Measurements from ENCODE around the gene GPSM1.

Gene GPSM1

DNA sequence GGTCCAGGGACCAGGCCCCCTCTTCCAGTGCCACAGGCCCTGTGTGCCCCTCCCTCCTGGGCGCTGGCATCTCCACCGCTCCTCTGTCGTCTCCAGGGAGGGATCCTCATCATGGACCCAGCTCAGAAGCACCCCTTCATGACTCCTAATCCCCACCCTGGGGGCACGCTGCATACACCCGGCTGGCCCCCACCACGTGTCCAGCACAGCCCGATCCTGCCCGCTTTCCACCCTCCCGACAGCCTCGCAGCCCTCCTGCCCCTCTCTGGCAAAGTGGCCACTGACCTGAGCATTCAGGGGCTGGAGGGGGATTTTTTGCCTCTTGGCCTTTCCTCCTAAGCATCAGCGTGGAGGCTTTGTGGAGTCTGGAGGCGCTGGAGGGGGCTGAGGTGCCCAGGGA lies 24.8 kb upstream of the GPSM1 start:
- no peak for DNase-seq (ENCODE audit: low read depth, low spot score)
- H3K4me3 ChIP-seq (ENCODE audit: low read length), result no peak overlapping the region

- no peak for DNase-seq (ENCODE audit: low read depth, low spot score)
Observed at GRCh38 chr9:136303066-136303824, 24.1 kb upstream of the GPSM1 start.

GRCh38 chr9:136303825-136304416 lies 23.4 kb upstream of the GPSM1 start, which contains the start of gene CCDC187:
Gene CCDC187 (minus strand): TSS chr9:136304094. CDS start chr9:136303830, 264 bp downstream.
- no peak within 1 kb of the TSS for H3K4me3 ChIP-seq (ENCODE audit: low read length)
- DNase-seq (ENCODE audit: low read depth, low spot score), result no peak

More at GRCh38 chr9:136303066-136303824, 24.1 kb upstream of the GPSM1 start:
- H3K4me3 ChIP-seq (ENCODE audit: low read length), result no peak overlapping the region

DNA sequence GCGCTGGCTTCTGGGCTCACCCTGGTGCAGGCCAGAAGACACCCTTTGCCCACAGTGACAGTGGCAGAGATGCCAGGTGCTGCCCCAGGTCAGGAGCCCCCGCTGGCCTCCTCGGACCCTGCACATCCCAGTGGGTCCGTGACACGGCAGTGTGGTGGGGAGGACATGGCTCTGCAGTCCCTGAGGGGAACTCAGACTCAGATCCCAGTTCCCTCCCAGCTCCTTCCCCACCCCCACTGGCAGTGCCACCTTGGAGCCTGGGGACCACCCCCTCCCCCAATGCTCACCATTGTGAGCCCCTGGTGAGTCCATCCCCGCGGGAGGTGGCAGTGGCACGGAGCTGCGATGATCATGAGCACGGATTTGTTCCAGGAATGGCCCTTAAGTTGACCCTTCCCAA lies 22.9 kb upstream of the GPSM1 start:
- DNase-seq (ENCODE audit: low read depth, low spot score), result no peak

GRCh38 chr9:136304981-136305380 lies 22.4 kb upstream of the GPSM1 start:
- no peak for DNase-seq (ENCODE audit: low read depth, low spot score)

More for the DNA sequence above, 22.9 kb upstream of the GPSM1 start:
- no peak overlapping the region for H3K4me3 ChIP-seq (ENCODE audit: low read length)

GRCh38 chr9:136305804-136306203 lies 21.5 kb upstream of the GPSM1 start:
- no peak overlapping the region for H3K4me3 ChIP-seq (ENCODE audit: low read length)
- DNase-seq (ENCODE audit: low read depth, low spot score), result no peak

More at GRCh38 chr9:136304981-136305380, 22.4 kb upstream of the GPSM1 start:
- no peak overlapping the region for H3K4me3 ChIP-seq (ENCODE audit: low read length)

GRCh38 chr9:136306211-136307208 lies 20.8 kb upstream of the GPSM1 start:
- no peak overlapping the region for H3K4me3 ChIP-seq (ENCODE audit: low read length)
- no peak for DNase-seq (ENCODE audit: low read depth, low spot score)

DNA sequence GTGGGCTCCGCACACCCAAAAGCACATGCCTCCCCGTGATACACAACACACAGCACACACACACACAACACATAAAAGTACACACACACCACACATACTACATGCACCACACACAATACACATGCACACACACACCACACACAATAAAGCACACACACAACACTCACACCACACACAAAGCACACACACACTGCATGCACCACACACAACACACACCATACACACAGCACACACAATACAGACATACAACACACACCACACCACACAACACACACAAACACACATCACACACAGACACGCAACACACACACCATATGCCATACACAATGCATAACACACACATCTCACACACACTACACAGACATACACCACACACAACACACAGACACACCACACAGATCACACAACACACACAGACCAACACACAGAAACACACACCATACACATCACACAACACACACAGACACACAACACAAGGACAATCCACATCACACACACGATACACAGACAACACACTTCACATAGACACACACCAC lies 20.1 kb upstream of the GPSM1 start:
- no peak overlapping the region for H3K4me3 ChIP-seq (ENCODE audit: low read length)

GRCh38 chr9:136308006-136308701 lies 19.2 kb upstream of the GPSM1 start:
- no peak for DNase-seq (ENCODE audit: low read depth, low spot score)

More for the DNA sequence above, 20.1 kb upstream of the GPSM1 start:
- no peak for DNase-seq (ENCODE audit: low read depth, low spot score)

DNA sequence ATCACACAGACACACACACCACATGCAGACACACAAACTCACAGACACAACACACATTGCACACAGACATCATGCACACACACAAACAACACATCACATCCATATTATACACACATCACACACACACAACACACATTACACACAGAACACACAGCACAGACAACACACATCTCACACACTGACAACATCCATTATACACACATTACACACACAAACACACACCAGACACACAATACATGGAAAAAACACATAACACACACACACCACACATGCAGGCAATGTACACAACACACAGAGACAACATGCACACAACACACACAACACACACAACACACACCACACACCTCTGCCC lies 18.7 kb upstream of the GPSM1 start:
- DNase-seq (ENCODE audit: low read depth, low spot score), result no peak
- H3K4me3 ChIP-seq (ENCODE audit: low read length), result no peak overlapping the region

More at GRCh38 chr9:136308006-136308701, 19.2 kb upstream of the GPSM1 start:
- no peak overlapping the region for H3K4me3 ChIP-seq (ENCODE audit: low read length)

DNA sequence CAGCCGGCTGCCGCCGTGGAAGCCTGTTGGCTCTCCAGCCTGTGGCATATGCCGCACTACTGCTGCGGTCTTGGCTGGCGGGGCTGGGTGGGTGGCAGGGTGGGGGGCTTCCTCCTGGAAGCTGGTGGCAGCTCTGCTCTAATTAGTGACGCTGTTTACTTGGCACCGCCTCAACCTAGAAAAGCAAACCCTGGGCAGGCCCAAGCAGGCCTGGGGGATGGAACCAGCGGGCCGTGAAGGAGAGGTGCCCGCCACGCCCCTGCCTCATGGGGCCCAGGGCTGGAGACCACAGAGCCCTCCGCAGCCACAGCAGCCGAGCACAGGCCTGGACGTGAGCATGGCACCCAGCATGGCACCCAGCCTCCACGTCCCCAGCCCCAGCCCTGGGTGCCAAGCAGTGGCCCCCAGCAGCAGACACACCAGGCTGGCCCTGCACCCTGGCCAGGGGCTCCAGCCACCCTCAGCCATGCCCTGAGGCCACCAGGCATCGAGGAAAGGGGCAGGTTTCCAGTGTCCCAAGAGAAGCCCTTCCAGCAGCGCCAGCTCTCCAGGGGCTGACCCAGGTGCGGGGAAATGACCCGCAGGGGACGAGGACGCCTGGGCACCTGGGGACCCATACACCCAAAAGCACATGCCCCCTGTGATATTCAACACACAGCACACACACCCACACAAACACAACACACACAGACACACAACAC lies 18.1 kb upstream of the GPSM1 start:
- no peak overlapping the region for H3K4me3 ChIP-seq (ENCODE audit: low read length)
- DNase-seq (ENCODE audit: low read depth, low spot score), result no peak

DNA sequence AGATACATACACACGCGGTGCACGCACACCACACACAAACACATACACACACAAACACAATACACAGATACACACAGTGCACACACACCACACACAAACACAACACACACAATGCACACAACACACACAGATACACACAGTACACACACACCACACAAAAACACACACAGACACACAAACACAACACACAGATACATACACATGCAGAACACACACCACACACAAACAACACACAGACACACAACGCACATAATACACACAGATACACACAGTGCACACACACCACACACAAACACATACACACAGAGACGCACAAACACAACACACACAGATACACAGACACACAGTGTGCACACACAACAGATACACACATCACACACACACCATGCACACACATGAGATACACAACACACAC lies 17.5 kb upstream of the GPSM1 start:
- DNase-seq (ENCODE audit: low read depth, low spot score), result no peak
- H3K4me3 ChIP-seq (ENCODE audit: low read length), result no peak overlapping the region

DNA sequence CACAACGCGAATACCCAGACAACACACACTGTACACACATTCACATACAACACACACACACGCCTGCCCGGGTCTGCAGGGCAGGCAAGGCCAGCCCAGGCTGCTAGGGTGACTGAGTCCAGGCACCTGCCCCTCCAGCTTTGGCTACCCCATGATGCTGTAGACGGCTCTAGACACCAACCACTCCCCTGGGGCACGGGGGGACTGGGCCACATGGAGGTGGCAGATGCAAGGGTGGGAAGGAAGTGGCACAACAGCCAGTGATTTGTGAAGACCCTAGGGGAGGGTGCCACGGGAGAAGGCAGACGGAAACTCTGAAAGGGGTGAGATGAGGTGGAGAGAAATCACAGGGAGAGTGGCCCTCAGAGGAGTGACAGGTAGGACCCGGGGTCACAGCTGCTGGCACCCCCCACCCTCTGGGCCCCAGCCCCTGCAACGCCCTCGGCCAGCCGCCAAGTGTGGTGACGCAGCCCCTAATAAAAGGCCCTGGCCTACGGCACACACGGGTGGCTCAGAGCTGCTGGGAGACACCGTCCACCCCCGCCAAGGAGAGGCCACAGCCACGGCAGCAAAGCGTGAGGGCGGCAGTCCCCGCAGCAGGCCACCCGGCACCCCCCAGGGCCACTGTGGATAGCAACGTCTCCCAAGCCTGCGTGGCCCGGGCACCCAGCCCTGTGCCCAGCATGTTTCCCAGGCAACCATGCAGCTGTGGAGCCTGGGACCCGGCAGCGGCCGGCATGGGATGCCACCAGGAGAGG lies 16.9 kb upstream of the GPSM1 start:
- DNase-seq (ENCODE audit: low read depth, low spot score), result no peak

GRCh38 chr9:136311051-136312008 lies 16.0 kb upstream of the GPSM1 start:
- H3K4me3 ChIP-seq (ENCODE audit: low read length), result peak overlapping the region; percentile 13; the same call in 1 of the 2 replicates
- peak; percentile 39 for DNase-seq (ENCODE audit: low read depth, low spot score)

More for the DNA sequence above, 16.9 kb upstream of the GPSM1 start:
- H3K4me3 ChIP-seq (ENCODE audit: low read length), result no peak overlapping the region

- no peak for DNase-seq (ENCODE audit: low read depth, low spot score)
- no peak overlapping the region for H3K4me3 ChIP-seq (ENCODE audit: low read length)
Observed at GRCh38 chr9:136312009-136312375, 15.3 kb upstream of the GPSM1 start.

GRCh38 chr9:136312436-136312835 lies 14.9 kb upstream of the GPSM1 start:
- no peak for DNase-seq (ENCODE audit: low read depth, low spot score)
- no peak overlapping the region for H3K4me3 ChIP-seq (ENCODE audit: low read length)

Data from Jurkat, Clone E6-1 (cell line).